K562 (cell line): ENCODE results near the gene NKIRAS1. TPM values are rescaled to one million over a fixed set of nuclear protein-coding genes. Genes with fewer than 3 reads are reported as not detected.

Experiments used
- ATAC-seq: fragments of 200-7000 bp; cut with Tn5 transposase; 3 replicates; pipeline ENCODE4 v1.9.1; 2020; ENCODE audit warnings: moderate library complexity
- BruUV-seq: library from RNA; stranded (reverse); fragments of 400-500 nt; replicated peaks from 2 replicates; lab custom pipeline; 2021; lab: Mats Ljungman, UMichigan
- CTCF ChIA-PET: fragments of 300-600 bp; formaldehyde crosslinking; extraction: SDS; loops from one replicate; lab custom pipeline; 2021; ENCODE audit warnings: low intra/inter-chr PET ratio; lab: Yijun Ruan, JAX
- POLR2A ChIA-PET: fragments of 300-600, 350-650 bp; sonication (Branson Sonifier 250); formaldehyde crosslinking; extraction: SDS; loops from one replicate; lab custom pipeline; 2021; ENCODE audit warnings: antibody characterized with exemption, inconsistent platforms; lab: Yijun Ruan, JAX
- DNase-seq, 4 experiments: peaks; one replicate each; pipeline versions ENCODE4 v3.0.0 to v3.0.0-alpha.2; 2011 to 2018; ENCODE audit warnings: low spot score in 3 of 4, mixed read lengths in 3 of 4; ENCODE audit errors: extremely low read depth in 1 of 4
- FAIRE-seq: peaks from 2 replicates; lab custom pipeline; 2011; peaks lifted over from hg19 to GRCh38; lab: Jason Lieb, UNC
- H2AFZ ChIP-seq: 2 replicates; pipeline ENCODE4 v1.6.0; 2011; ENCODE audit warnings: low read depth, low read length, control low read depth, inconsistent platforms
- H3K27ac ChIP-seq: fragments of 200-600 bp; 3 replicates; pipeline ENCODE4 v1.8.0; 2011; ENCODE audit warnings: low read depth, mild to moderate bottlenecking, control low read depth, inconsistent platforms, low read length, moderate library complexity, mixed read lengths; ENCODE audit errors: extremely low read depth
- H3K27me3 ChIP-seq, 2 experiments: fragments of 300-600 bp in 1 of 2; 2 replicates in 1 of 2; 3 replicates in 1 of 2; pipeline versions ENCODE4 v1.6.0 to v1.8.0; 2011; ENCODE audit warnings: inconsistent platforms in 2 of 2, low read length in 2 of 2, mild to moderate bottlenecking in 1 of 2, mixed read lengths in 1 of 2, moderate library complexity in 1 of 2; ENCODE audit not compliant: control insufficient read depth in 2 of 2, insufficient read depth in 2 of 2
- H3K36me3 ChIP-seq: fragments of 300-600 bp; 3 replicates; pipeline ENCODE4 v1.8.0; 2011; ENCODE audit warnings: mild to moderate bottlenecking, low read length, inconsistent platforms; ENCODE audit not compliant: control insufficient read depth, insufficient read depth
- H3K4me1 ChIP-seq, 2 experiments: fragments of 200-600 bp in 1 of 2; replicated peaks in 1 of 2; 2 replicates in 1 of 2; 3 replicates in 1 of 2; pipeline versions ENCODE4 v1.5.1 to v1.8.0; 2011; ENCODE audit warnings: inconsistent platforms in 2 of 2, low read length in 2 of 2, mild to moderate bottlenecking in 1 of 2, mixed read lengths in 1 of 2, moderate library complexity in 1 of 2; ENCODE audit not compliant: control insufficient read depth in 2 of 2, insufficient read depth in 2 of 2
- H3K4me2 ChIP-seq: 2 replicates; pipeline ENCODE4 v1.6.1; 2011; ENCODE audit warnings: low read length, control low read depth, inconsistent platforms, mixed read lengths; ENCODE audit not compliant: insufficient read depth
- H3K4me3 ChIP-seq: fragments of 200-600 bp; sonication (generic), shearing (Covaris generic); 2 replicates; pipeline ENCODE4 v1.5.1; 2016; ENCODE audit warnings: control low read depth, inconsistent platforms
- H3K79me2 ChIP-seq: fragments of 200-600 bp; 3 replicates; pipeline ENCODE4 v1.8.0; 2011; ENCODE audit warnings: low read length, inconsistent platforms; ENCODE audit not compliant: control insufficient read depth, insufficient read depth
- H3K9ac ChIP-seq, 2 experiments: 2 replicates each; pipeline versions ENCODE4 v1.6.0 to v1.6.1; 2011; ENCODE audit warnings: low read depth in 2 of 2, low read length in 2 of 2, control low read depth in 1 of 2, inconsistent platforms in 1 of 2, mild to moderate bottlenecking in 1 of 2, mixed read lengths in 1 of 2; ENCODE audit not compliant: insufficient read depth in 1 of 2
- H3K9me1 ChIP-seq: one replicate; pipeline ENCODE4 v1.6.0; 2011; ENCODE audit warnings: inconsistent platforms, mild to moderate bottlenecking, low read length, moderate library complexity; ENCODE audit not compliant: control insufficient read depth, insufficient read depth
- H3K9me3 ChIP-seq: replicated peaks from 2 replicates; pipeline ENCODE4 v1.5.1; 2011; ENCODE audit warnings: low read depth, low read length, inconsistent platforms; ENCODE audit not compliant: control insufficient read depth, insufficient read depth
- H4K20me1 ChIP-seq: replicated peaks from 2 replicates; pipeline ENCODE4 v1.6.1; 2011; ENCODE audit warnings: low read length, inconsistent platforms, mixed read lengths; ENCODE audit not compliant: control insufficient read depth, insufficient read depth
- ARID2 ChIP-seq: fragments of 450-650 bp; IDR thresholded peaks from 2 replicates; pipeline ENCODE4 v1.6.1; 2017; ENCODE audit warnings: antibody characterized with exemption, mild to moderate bottlenecking
- C11orf30 ChIP-seq: fragments of 450-650 bp; IDR thresholded peaks from 2 replicates; pipeline ENCODE4 v1.6.1; 2016; ENCODE audit warnings: low read depth, mild to moderate bottlenecking
- CREB1 ChIP-seq, 2 experiments: sonication (generic) in 1 of 2; formaldehyde crosslinking in 1 of 2; IDR thresholded peaks; 2 replicates each; pipeline versions ENCODE4 v1.6.1 to v1.8.0; 2012 to 2022; ENCODE audit warnings: inconsistent platforms in 1 of 2, mild to moderate bottlenecking in 1 of 2, missing genetic modification reagents in 1 of 2, moderate library complexity in 1 of 2
- DPF2 ChIP-seq: fragments of 450-650 bp; IDR thresholded peaks from 2 replicates; pipeline ENCODE4 v1.6.1; 2016
- EHMT2 ChIP-seq: fragments of 450-650 bp; IDR thresholded peaks from 2 replicates; pipeline ENCODE4 v1.6.1; 2018; ENCODE audit warnings: antibody characterized with exemption
- HDAC1 ChIP-seq, 2 experiments: fragments of 450-650 bp; IDR thresholded peaks; 2 replicates each; pipeline ENCODE4 v1.6.1; 2016 to 2017; ENCODE audit warnings: inconsistent platforms in 1 of 2, mild to moderate bottlenecking in 1 of 2, moderate library complexity in 1 of 2
- NFE2 ChIP-seq: IDR thresholded peaks from 2 replicates; pipeline ENCODE4 v1.6.1; 2014; ENCODE audit warnings: antibody characterized with exemption, low read depth
- POLR2AphosphoS5 ChIP-seq: IDR thresholded peaks from 2 replicates; pipeline ENCODE4 v1.6.1; 2011; ENCODE audit warnings: mild to moderate bottlenecking, low read depth, low read length, moderate library complexity; ENCODE audit not compliant: control insufficient read depth, insufficient read depth
- POLR2B ChIP-seq: fragments of 450-650 bp; IDR thresholded peaks from 2 replicates; pipeline ENCODE4 v1.6.1; 2018; ENCODE audit warnings: low read depth; ENCODE audit not compliant: partially characterized antibody
- SP1 ChIP-seq: sonication (generic); formaldehyde crosslinking; IDR thresholded peaks from 2 replicates; pipeline ENCODE4 v1.8.1; 2022; ENCODE audit warnings: mild to moderate bottlenecking, missing genetic modification reagents
- SUPT5H ChIP-seq: fragments of 450-650 bp; IDR thresholded peaks from 2 replicates; pipeline ENCODE4 v1.6.1; 2016
- TARDBP ChIP-seq: fragments of 450-650 bp; IDR thresholded peaks from 2 replicates; pipeline ENCODE4 v1.6.1; 2016
- ZBTB17 ChIP-seq: fragments of 450-650 bp; formaldehyde crosslinking; IDR thresholded peaks from 2 replicates; pipeline ENCODE4 v1.4.0; 2020; ENCODE audit warnings: mild to moderate bottlenecking
- ZNF551 ChIP-seq: fragments of 250-450 bp; sonication (Bioruptor Pico); IDR thresholded peaks from 2 replicates; pipeline ENCODE4 v1.5.0; 2021; ENCODE audit warnings: mild to moderate bottlenecking, moderate library complexity
- ZNF583 ChIP-seq: fragments of 250-450 bp; sonication (Bioruptor Pico); IDR thresholded peaks from 2 replicates; pipeline ENCODE4 v1.4.0; 2020
- WGBS: fragments of 100-300 bp; shearing (Covaris generic); methylation state at CpG from one replicate; pipeline ENCODE4 v1.1.6; 2016; ENCODE audit warnings: low coverage, mixed read lengths; ENCODE audit not compliant: insufficient coverage; ENCODE audit errors: missing lambda C conversion rate; 5-methylcytosine and 5-hydroxymethylcytosine counted together
- in situ Hi-C: fragments of 300-500 bp; cut with MboI; formaldehyde crosslinking; loops from 4 replicates; pipeline ENCODE4 v1.15.0; 2018; ENCODE audit warnings: inconsistent platforms, mixed read lengths
- intact Hi-C: fragments of 100-400 bp; cut with micrococcal nuclease; formaldehyde crosslinking; loops from 2 replicates; pipeline ENCODE4 v1.14.2; 2022
- polyA plus RNA-seq, 8 experiments: library from polyadenylated mRNA; depleted of rRNA in 4 of 8; stranded (reverse) in 5 of 8; unstranded in 3 of 8; fragments of >200 nt; fragmentation: Nextera tagmentation in 2 of 8; fragmentation: Illumina TruSeq in 1 of 8; extraction: Ambion mirVana in 2 of 8; extraction: Trizol in 1 of 8; gene quantifications; 2 replicates each; pipeline versions ENCODE4 v1.2.1 to v1.2.3, GENCODE V29; 2011 to 2014; ENCODE audit warnings: inconsistent platforms in 1 of 8, missing spikeins in 1 of 8
- total RNA-seq, 7 experiments: library from RNA; depleted of rRNA in 6 of 7; stranded (reverse); fragments of >200 nt in 6 of 7; fragmentation: Illumina TruSeq in 2 of 7; extraction: Trizol in 2 of 7; gene quantifications; 2 replicates each; pipeline versions ENCODE4 v1.2.1 to v1.2.3, GENCODE V29; 2011 to 2021; ENCODE audit warnings: low replicate concordance in 1 of 7
- TF ChIP-seq, protein P1 (sequence below), 2 experiments: fragments of 150-350 bp in 1 of 2; IDR thresholded peaks; 2 replicates each; pipeline ENCODE4 v1.6.1; 2012 to 2016; ENCODE audit warnings: low read depth in 2 of 2, low read length in 2 of 2, mild to moderate bottlenecking in 1 of 2, moderate library complexity in 1 of 2

NKIRAS1 gene
- total and polyA plus RNA-seq, 9 of the 15 experiments (the other 6 are each of a cell fraction or from before 2014, with no cell fraction given) = 5.1 to 10.3 (median 6.3) TPM

DNA sequence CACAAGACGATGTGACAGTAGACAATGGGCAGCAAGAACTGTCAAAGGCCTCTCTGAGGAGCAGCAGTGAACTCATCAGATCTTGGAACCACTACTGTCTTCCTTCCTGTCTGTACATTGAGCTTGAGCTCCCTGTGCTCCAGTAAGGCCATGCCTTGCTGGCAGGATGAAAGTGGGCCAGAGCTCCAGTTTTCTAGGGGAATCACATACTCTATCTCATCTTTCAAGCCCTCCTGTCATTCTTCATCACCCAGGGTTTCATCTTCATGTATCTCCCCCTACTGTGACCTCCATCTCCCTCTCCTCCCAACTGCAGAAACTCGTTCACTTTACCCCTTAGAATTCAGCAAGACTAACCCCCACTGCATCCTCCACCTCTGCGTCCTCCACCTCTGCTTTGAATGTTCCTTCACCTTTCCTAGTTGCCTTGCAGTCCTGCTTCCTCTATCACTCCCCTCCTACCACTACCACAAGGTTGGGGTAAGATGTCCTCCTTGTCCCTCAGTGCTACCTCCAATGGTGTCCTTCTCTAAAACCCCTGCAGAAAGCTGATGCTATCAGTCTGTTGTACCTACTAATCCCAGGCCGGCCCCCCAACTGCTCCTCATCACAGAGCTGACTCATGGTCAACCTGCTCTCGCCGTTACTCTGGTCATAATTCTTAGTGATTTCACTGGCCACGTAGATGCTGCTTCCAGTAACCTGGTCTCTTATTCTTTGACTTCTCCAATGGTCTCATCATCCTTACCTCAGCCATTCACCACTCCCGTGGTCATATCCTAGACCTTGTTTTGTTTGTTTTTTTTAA, 22.3 kb downstream of the NKIRAS1 start:
- WGBS = 28% methylated on average over 8 of the region's 8 CpGs
- Histone ChIP-seq H3K9me3 (no peaks in the 10 kb centered on the region), H4K20me1 (no peaks in the 10 kb centered on the region), H3K4me3 (no peak overlapping the region), H3K9ac (no peak overlapping the region), H3K79me2 (no peaks in the 10 kb centered on the region), H3K27ac (no peak overlapping the region), H3K9me1 (no peaks in the 10 kb centered on the region), H3K36me3 (peaks cover 50% of the 10 kb centered on the region), H3K4me1 (peaks cover 0 to 12% of the 10 kb centered on the region in 2 experiments; a peak in 3 of 5 replicates), H3K4me2 (no peak overlapping the region), H2AFZ (no peak overlapping the region), H3K27me3 (no peaks in the 10 kb centered on the region)
- ChIA-PET POLR2A (interaction anchor here (0.5 to 5.0 kb wide), 10 partner anchors 10 to 308 kb away, joined by 3 to 35 read pairs (median 3); partner anchors contain the start of genes NKIRAS1 and RPL15), CTCF (interaction anchor here (0.6 kb wide), 1 partner anchor 12 kb away, joined by 3 read pairs; no protein-coding TSS in a partner anchor)
- intact Hi-C loops (no loop called here), in situ Hi-C loops (no loop called here)
- ATAC-seq = peak; percentile 70
- peak in 2 of 4 experiments; percentile 25 to 37 for DNase-seq
- FAIRE-seq = no peak
- no TSS peak for BruUV-seq
- TF ChIP-seq TARDBP (no peak), POLR2B (peak; percentile 60), CREB1 (IDR thresholded peaks at IDR 0.05) (0 out of 2 replicates have a peak, but pooled peaks have one; percentile 3), CREB1 (CRISPR knock-in tag; IDR thresholded peaks at IDR 0.05) (no peak), EHMT2 (0 out of 2 replicates have a peak, but pooled peaks have one; percentile 21), NFE2 (peak; percentile 64), SUPT5H (peak; percentile 57), ZNF551 (CRISPR knock-in tag) (no peak), POLR2AphosphoS5 (peak; percentile 20; the same call in 1 of the 2 replicates), HDAC1 (IDR thresholded peaks at IDR 0.05) (0 out of 4 replicates have a peak, but pooled peaks of 1 of the 2 experiments have one; percentile 25), ZBTB17 (CRISPR knock-in tag) (no peak), ZNF583 (no peak), SP1 (peak; percentile 31; the same call in 1 of the 2 replicates), ARID2 (no peak), DPF2 (0 out of 2 replicates have a peak, but pooled peaks have one; percentile 21), C11orf30 (peak; percentile 58)
- TF ChIP-seq, protein P1, sequence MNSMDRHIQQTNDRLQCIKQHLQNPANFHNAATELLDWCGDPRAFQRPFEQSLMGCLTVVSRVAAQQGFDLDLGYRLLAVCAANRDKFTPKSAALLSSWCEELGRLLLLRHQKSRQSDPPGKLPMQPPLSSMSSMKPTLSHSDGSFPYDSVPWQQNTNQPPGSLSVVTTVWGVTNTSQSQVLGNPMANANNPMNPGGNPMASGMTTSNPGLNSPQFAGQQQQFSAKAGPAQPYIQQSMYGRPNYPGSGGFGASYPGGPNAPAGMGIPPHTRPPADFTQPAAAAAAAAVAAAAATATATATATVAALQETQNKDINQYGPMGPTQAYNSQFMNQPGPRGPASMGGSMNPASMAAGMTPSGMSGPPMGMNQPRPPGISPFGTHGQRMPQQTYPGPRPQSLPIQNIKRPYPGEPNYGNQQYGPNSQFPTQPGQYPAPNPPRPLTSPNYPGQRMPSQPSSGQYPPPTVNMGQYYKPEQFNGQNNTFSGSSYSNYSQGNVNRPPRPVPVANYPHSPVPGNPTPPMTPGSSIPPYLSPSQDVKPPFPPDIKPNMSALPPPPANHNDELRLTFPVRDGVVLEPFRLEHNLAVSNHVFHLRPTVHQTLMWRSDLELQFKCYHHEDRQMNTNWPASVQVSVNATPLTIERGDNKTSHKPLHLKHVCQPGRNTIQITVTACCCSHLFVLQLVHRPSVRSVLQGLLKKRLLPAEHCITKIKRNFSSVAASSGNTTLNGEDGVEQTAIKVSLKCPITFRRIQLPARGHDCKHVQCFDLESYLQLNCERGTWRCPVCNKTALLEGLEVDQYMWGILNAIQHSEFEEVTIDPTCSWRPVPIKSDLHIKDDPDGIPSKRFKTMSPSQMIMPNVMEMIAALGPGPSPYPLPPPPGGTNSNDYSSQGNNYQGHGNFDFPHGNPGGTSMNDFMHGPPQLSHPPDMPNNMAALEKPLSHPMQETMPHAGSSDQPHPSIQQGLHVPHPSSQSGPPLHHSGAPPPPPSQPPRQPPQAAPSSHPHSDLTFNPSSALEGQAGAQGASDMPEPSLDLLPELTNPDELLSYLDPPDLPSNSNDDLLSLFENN (IDR thresholded peaks at IDR 0.05; ENCODE audit: low read depth in 2 of 2, low read length in 2 of 2) = no peak
